Sigmoid colon (tissue), 4 donors: ENCODE data around the gene GSG1L.

Experiments
- EP300 ChIP-seq, 4 donors: sonication (generic); formaldehyde crosslinking; IDR thresholded peaks; one replicate each; pipeline ENCODE4 v1.6.1; 2017; ENCODE audit warnings: antibody characterized with exemption in 4 of 4
- POLR2A ChIP-seq, 2 donors: fragments of 450-650 bp; IDR thresholded peaks; one replicate each; pipeline ENCODE4 v1.6.1; 2016; ENCODE audit warnings: antibody characterized with exemption in 2 of 2, mild to moderate bottlenecking in 2 of 2, moderate library complexity in 2 of 2
- POLR2AphosphoS5 ChIP-seq, 4 donors: sonication (generic); formaldehyde crosslinking; IDR thresholded peaks; one replicate each; pipeline ENCODE4 v1.6.1; 2017; ENCODE audit warnings: antibody characterized with exemption in 4 of 4
- TF ChIP-seq, protein P1 (sequence below), 4 experiments: fragments of 450-650 bp in 3 of 4; fragments of 200-600 bp in 1 of 4; IDR thresholded peaks; one replicate each; pipeline ENCODE4 v1.5.1; 2016 to 2019; ENCODE audit warnings: antibody characterized with exemption in 4 of 4, mild to moderate bottlenecking in 3 of 4, moderate library complexity in 2 of 4

DNA sequence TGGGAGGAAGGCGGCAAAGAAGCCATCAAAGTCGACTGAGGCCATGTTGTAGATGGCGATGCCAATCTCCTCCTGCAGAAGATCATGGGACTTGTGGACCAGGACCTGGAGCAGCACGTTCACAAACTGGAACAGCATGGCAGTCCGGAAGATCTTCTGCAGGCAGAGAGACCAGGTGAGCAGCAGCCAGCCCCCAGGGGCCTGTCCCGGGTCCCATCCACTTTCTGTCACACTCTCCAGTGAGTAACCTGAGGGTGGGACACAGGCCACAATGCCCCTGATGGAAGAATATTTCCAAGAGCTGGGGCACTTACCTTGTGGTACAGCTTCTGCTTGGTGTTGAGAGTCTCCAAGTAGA lies 38.0 kb upstream of the GSG1L start:
- TF ChIP-seq, protein P1, sequence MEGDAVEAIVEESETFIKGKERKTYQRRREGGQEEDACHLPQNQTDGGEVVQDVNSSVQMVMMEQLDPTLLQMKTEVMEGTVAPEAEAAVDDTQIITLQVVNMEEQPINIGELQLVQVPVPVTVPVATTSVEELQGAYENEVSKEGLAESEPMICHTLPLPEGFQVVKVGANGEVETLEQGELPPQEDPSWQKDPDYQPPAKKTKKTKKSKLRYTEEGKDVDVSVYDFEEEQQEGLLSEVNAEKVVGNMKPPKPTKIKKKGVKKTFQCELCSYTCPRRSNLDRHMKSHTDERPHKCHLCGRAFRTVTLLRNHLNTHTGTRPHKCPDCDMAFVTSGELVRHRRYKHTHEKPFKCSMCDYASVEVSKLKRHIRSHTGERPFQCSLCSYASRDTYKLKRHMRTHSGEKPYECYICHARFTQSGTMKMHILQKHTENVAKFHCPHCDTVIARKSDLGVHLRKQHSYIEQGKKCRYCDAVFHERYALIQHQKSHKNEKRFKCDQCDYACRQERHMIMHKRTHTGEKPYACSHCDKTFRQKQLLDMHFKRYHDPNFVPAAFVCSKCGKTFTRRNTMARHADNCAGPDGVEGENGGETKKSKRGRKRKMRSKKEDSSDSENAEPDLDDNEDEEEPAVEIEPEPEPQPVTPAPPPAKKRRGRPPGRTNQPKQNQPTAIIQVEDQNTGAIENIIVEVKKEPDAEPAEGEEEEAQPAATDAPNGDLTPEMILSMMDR (IDR thresholded peaks at IDR 0.05): no peak
- TF ChIP-seq POLR2A (IDR thresholded peaks at IDR 0.05) (no peak), EP300 (IDR thresholded peaks at IDR 0.05) (no peak), POLR2AphosphoS5 (IDR thresholded peaks at IDR 0.05) (no peak)
